Measurements from ENCODE around the gene EFNA5. TPM values are rescaled to one million over a fixed set of nuclear protein-coding genes. Genes with fewer than 3 reads are reported as not detected.

The EFNA5 gene
- total and polyA plus RNA-seq, 2 of the 13 experiments (the other 11 are each of a cell fraction or from before 2014, with no cell fraction given), result not detected

- in situ Hi-C loops (cut with HindIII; ENCODE audit: extremely low pct_ligation_motif_present, low pct_unique_long_range_greater_than_20kb), result no loop called here
- Histone ChIP-seq H3K9ac (ENCODE audit: insufficient read depth, low read depth, low read length) (no peak overlapping the region), H3K36me3 (replicated peaks in 1 of 2; ENCODE audit: control insufficient read depth in 1 of 2, insufficient read depth in 2 of 2, low read length in 2 of 2) (no peaks in the 10 kb centered on the region), H4K20me1 (ENCODE audit: insufficient read depth, low read length) (no peaks in the 10 kb centered on the region), H3K27ac (ENCODE audit: extremely low read length, insufficient read depth, low read length) (no peak overlapping the region), H3K4me3 (replicated peaks in 1 of 3; ENCODE audit: insufficient read depth in 1 of 3, low read depth in 2 of 3, low read length in 3 of 3) (no peak overlapping the region), H3K79me2 (ENCODE audit: insufficient read depth, low read length) (no peaks in the 10 kb centered on the region), H3K4me1 (ENCODE audit: insufficient read depth, low read length) (no peaks in the 10 kb centered on the region), H3K4me2 (ENCODE audit: low read depth, low read length) (no peak overlapping the region), H2AFZ (ENCODE audit: low read length) (no peak overlapping the region), H3K9me3 (ENCODE audit: low read length) (no peaks in the 10 kb centered on the region), H3K27me3 (ENCODE audit: control insufficient read depth in 1 of 2, insufficient read depth in 2 of 2, low read length in 2 of 2) (no peaks in the 10 kb centered on the region)
- POLR2A ChIA-PET, result no interaction called here
- no peak for DNase-seq (ENCODE audit: low spot score)
- no peak for FAIRE-seq
- no peak for ATAC-seq
- intact Hi-C loops (cut with micrococcal nuclease; ENCODE audit: unreplicated experiment), result no loop called here
- 2% methylated on average over 10 of the region's 10 CpGs for WGBS (ENCODE audit: low lambda C conversion rate)
- BruUV-seq (replicated peaks), result no TSS peak
- TF ChIP-seq MYNN (CRISPR knock-in tag; IDR thresholded peaks at IDR 0.05; ENCODE audit: low read depth), result no peak
- CTCF ChIA-PET (ENCODE audit: low intra/inter-chr PET ratio, low total read pairs), result no interaction called here
These were observed 266.0 kb downstream of the EFNA5 start for GRCh38 chr5:107404595-107405374.

DNA sequence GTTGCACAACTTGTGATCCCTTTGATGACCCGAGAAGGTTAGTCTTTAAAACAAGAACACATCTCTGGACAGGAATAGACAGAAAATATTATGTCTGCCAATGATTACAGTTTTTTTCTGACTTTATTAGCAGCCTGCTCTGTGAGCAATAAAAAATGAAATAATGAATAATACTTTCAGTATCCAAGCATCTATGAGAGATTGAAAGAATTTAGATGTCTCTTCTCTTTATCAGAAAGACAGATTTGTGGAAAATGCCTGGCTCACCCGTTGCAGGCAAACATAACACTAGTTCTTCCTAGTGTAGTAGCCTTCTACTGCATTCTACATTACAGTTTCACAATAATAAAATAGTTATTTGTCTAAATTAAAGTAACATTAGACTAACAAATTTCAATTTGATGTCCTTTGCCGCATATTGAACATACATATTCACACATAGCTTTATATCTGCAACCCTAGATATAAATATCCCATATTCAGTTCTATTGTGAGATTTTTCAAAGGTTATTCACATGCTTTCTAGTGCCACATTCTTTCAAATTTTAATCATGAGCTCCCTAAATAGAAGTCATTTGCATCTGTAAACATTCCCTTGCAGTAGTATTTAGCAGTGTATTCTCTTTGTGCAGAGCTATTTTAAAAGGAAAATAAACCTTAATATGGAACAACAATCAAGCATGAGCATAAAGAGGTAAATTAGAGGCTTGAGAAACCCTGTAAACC lies 267.3 kb downstream of the EFNA5 start:
- H3K9me3 ChIP-seq (ENCODE audit: low read length), result no peaks in the 10 kb centered on the region
- no peaks in the 10 kb centered on the region for H4K20me1 ChIP-seq (ENCODE audit: insufficient read depth, low read length)
- DNase-seq (ENCODE audit: low spot score) (no peak), FAIRE-seq (no peak), ATAC-seq (no peak)
- intact Hi-C loops (cut with micrococcal nuclease; ENCODE audit: unreplicated experiment) (no loop called here), in situ Hi-C loops (cut with HindIII; ENCODE audit: extremely low pct_ligation_motif_present, low pct_unique_long_range_greater_than_20kb) (no loop called here)
- no peak overlapping the region for H3K4me2 ChIP-seq (ENCODE audit: low read depth, low read length)
- no TSS peak for BruUV-seq (replicated peaks)
- H2AFZ ChIP-seq (ENCODE audit: low read length), result no peak overlapping the region
- H3K79me2 ChIP-seq (ENCODE audit: insufficient read depth, low read length), result no peaks in the 10 kb centered on the region
- H3K9ac ChIP-seq (ENCODE audit: insufficient read depth, low read depth, low read length), result no peak overlapping the region
- H3K36me3 ChIP-seq (replicated peaks in 1 of 2; ENCODE audit: control insufficient read depth in 1 of 2, insufficient read depth in 2 of 2, low read length in 2 of 2), result no peaks in the 10 kb centered on the region
- ChIA-PET CTCF (ENCODE audit: low intra/inter-chr PET ratio, low total read pairs) (no interaction called here), POLR2A (no interaction called here)
- 2% methylated on average over 3 of the region's 3 CpGs for WGBS (ENCODE audit: low lambda C conversion rate)
- H3K4me3 ChIP-seq (replicated peaks in 1 of 3; ENCODE audit: insufficient read depth in 1 of 3, low read depth in 2 of 3, low read length in 3 of 3), result no peak overlapping the region
- H3K27me3 ChIP-seq (ENCODE audit: control insufficient read depth in 1 of 2, insufficient read depth in 2 of 2, low read length in 2 of 2), result no peaks in the 10 kb centered on the region
- H3K27ac ChIP-seq (ENCODE audit: extremely low read length, insufficient read depth, low read length), result no peak overlapping the region
- no peaks in the 10 kb centered on the region for H3K4me1 ChIP-seq (ENCODE audit: insufficient read depth, low read length)
- TF ChIP-seq ZNF10 (CRISPR knock-in tag; IDR thresholded peaks at IDR 0.05; ENCODE audit: borderline replicate concordance, low read depth), result no peak
- TF ChIP-seq ATF5 (CRISPR knock-in tag; IDR thresholded peaks at IDR 0.05; ENCODE audit: low read depth), result no peak
- no peak for TF ChIP-seq HINFP (CRISPR knock-in tag; IDR thresholded peaks at IDR 0.05; ENCODE audit: low read depth)
- no peak for TF ChIP-seq SMARCE1 (IDR thresholded peaks at IDR 0.05; ENCODE audit: borderline replicate concordance)
- TF ChIP-seq IKZF5 (CRISPR knock-in tag; IDR thresholded peaks at IDR 0.05), result no peak
- TF ChIP-seq ZNF75D (CRISPR knock-in tag; IDR thresholded peaks at IDR 0.05; ENCODE audit: borderline replicate concordance), result no peak
- no peak for TF ChIP-seq PHF5A (CRISPR knock-in tag; IDR thresholded peaks at IDR 0.05; ENCODE audit: low read depth, unreplicated experiment)
- TF ChIP-seq, protein P1, sequence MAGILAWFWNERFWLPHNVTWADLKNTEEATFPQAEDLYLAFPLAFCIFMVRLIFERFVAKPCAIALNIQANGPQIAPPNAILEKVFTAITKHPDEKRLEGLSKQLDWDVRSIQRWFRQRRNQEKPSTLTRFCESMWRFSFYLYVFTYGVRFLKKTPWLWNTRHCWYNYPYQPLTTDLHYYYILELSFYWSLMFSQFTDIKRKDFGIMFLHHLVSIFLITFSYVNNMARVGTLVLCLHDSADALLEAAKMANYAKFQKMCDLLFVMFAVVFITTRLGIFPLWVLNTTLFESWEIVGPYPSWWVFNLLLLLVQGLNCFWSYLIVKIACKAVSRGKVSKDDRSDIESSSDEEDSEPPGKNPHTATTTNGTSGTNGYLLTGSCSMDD (CRISPR knock-in tag; IDR thresholded peaks at IDR 0.05), result no peak
- no peak for TF ChIP-seq NFYB (CRISPR knock-in tag; IDR thresholded peaks at IDR 0.05)
- TF ChIP-seq, protein P2, sequence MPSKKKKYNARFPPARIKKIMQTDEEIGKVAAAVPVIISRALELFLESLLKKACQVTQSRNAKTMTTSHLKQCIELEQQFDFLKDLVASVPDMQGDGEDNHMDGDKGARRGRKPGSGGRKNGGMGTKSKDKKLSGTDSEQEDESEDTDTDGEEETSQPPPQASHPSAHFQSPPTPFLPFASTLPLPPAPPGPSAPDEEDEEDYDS (CRISPR knock-in tag; IDR thresholded peaks at IDR 0.05), result no peak
- no peak for TF ChIP-seq ZNF124 (CRISPR knock-in tag; IDR thresholded peaks at IDR 0.05)

All from HepG2 (cell line).